CD8-positive, alpha-beta memory T cell (primary cell): ENCODE results near the gene GRK7. TPM values are rescaled to one million over a fixed set of nuclear protein-coding genes. Genes with fewer than 3 reads are reported as not detected.
A peak's percentile ranks its signal among the peaks of the same experiment; 100 is the strongest.
"Not testable (repeated sequence)": the region's sequence is repeated elsewhere in the genome, so short reads cannot be mapped to it uniquely, and the experiment has no call there.

Experiments used
- CTCF ChIA-PET: fragments of 350-600 bp; sonication (Branson Sonifier 250); formaldehyde crosslinking; loops from one replicate; lab custom pipeline; 2021; ENCODE audit warnings: antibody characterized with exemption; lab: Charles Lee
- POLR2A ChIA-PET: fragments of 350-600 bp; sonication (Branson Sonifier 250); formaldehyde crosslinking; loops from one replicate; lab custom pipeline; 2021; ENCODE audit warnings: antibody characterized with exemption; lab: Charles Lee
- DNase-seq, 5 donors: peaks; one replicate each; pipeline versions ENCODE4 v3.0.0 to v3.0.0-alpha.2; 2020 to 2022; ENCODE audit warnings: mixed read lengths in 1 of 5
- H3K27ac ChIP-seq: one replicate; pipeline ENCODE4 v1.7.0; 2013; ENCODE audit warnings: low read depth, mild to moderate bottlenecking, low read length, moderate library complexity
- H3K27me3 ChIP-seq: 2 replicates; pipeline ENCODE4 v1.7.0; 2013; ENCODE audit warnings: low read length, mild to moderate bottlenecking; ENCODE audit not compliant: insufficient read depth, poor library complexity, severe bottlenecking
- H3K36me3 ChIP-seq: 2 replicates; pipeline ENCODE4 v1.7.0; 2013; ENCODE audit warnings: mild to moderate bottlenecking, low read length, moderate library complexity; ENCODE audit not compliant: insufficient read depth
- H3K4me1 ChIP-seq: 2 replicates; pipeline ENCODE4 v1.7.0; 2013; ENCODE audit warnings: mild to moderate bottlenecking, low read length, moderate library complexity; ENCODE audit not compliant: insufficient read depth
- H3K4me3 ChIP-seq: 2 replicates; pipeline ENCODE4 v1.7.0; 2013; ENCODE audit warnings: mild to moderate bottlenecking, low read length
- H3K9me3 ChIP-seq: 2 replicates; pipeline ENCODE4 v1.7.0; 2013; ENCODE audit warnings: mild to moderate bottlenecking, low read length
- H3K27ac Mint-ChIP-seq, 8 donors: one replicate each; pipeline ENCODE4 v1.8.0; 2020 to 2021; ENCODE audit warnings: mixed read lengths in 8 of 8, mild to moderate bottlenecking in 6 of 8, inconsistent platforms in 3 of 8, moderate library complexity in 3 of 8
- H3K27me3 Mint-ChIP-seq, 2 donors: one replicate each; pipeline ENCODE4 v1.8.0; 2020 to 2021; ENCODE audit warnings: mixed read lengths in 2 of 2, mild to moderate bottlenecking in 1 of 2, moderate library complexity in 1 of 2
- H3K36me3 Mint-ChIP-seq, 3 donors: one replicate each; pipeline ENCODE4 v1.8.0; 2020 to 2021; ENCODE audit warnings: mixed read lengths in 3 of 3, inconsistent platforms in 1 of 3, mild to moderate bottlenecking in 1 of 3
- H3K4me1 Mint-ChIP-seq, 3 donors: one replicate each; pipeline ENCODE4 v1.8.0; 2020 to 2021; ENCODE audit warnings: mixed read lengths in 3 of 3, inconsistent platforms in 1 of 3, mild to moderate bottlenecking in 1 of 3
- H3K4me3 Mint-ChIP-seq, 7 donors: one replicate each; pipeline ENCODE4 v1.8.0; 2020 to 2021; ENCODE audit warnings: mixed read lengths in 7 of 7, mild to moderate bottlenecking in 6 of 7, moderate library complexity in 4 of 7, inconsistent platforms in 2 of 7
- H3K9me3 Mint-ChIP-seq, 5 donors: one replicate each; pipeline ENCODE4 v1.8.0; 2020 to 2022; ENCODE audit warnings: mixed read lengths in 5 of 5, mild to moderate bottlenecking in 3 of 5, moderate library complexity in 2 of 5, inconsistent platforms in 1 of 5
- polyA plus RNA-seq: library from polyadenylated mRNA; unstranded; fragments of 300-500 nt; fragmentation: Illumina TruSeq; gene quantifications from one replicate; pipeline ENCODE4 v1.2.3, GENCODE V29; 2021
- total RNA-seq, 2 experiments: library from RNA; stranded (reverse); gene quantifications; one replicate each; pipeline ENCODE4 v1.2.3, GENCODE V29; 2021

GRK7 gene
- total and polyA plus RNA-seq, 3 experiments from 2014 or later = not detected

GRCh38 chr3:141754032-141754431 is 9.2 kb upstream of the GRK7 start:
- no peaks in the 10 kb centered on the region for H3K27me3 Mint-ChIP-seq

GRCh38 chr3:141762552-141762951 is 656 bp upstream of the GRK7 start:
- H3K27ac ChIP-seq, H3K4me3 Mint-ChIP-seq, H3K36me3 Mint-ChIP-seq, H3K27me3 ChIP-seq, H3K4me1 Mint-ChIP-seq, H3K9me3 Mint-ChIP-seq, H3K4me1 ChIP-seq, H3K9me3 ChIP-seq, H3K4me3 ChIP-seq, H3K27me3 Mint-ChIP-seq, H3K27ac Mint-ChIP-seq, DNase-seq, POLR2A ChIA-PET, CTCF ChIA-PET, H3K36me3 ChIP-seq: not testable (repeated sequence)

More at GRCh38 chr3:141754032-141754431, 9.2 kb upstream of the GRK7 start:
- ChIA-PET POLR2A (no interaction called here), CTCF (no interaction called here)
- no peak for DNase-seq
- Mint-ChIP-seq H3K27ac (peak overlapping the region in 2 of 8 donors; percentile 18 to 47), H3K4me1 (peaks cover 0 to 2% (median 0%) of the 10 kb centered on the region in 3 donors), H3K36me3 (peaks cover 0 to 40% (median 0%) of the 10 kb centered on the region in 3 donors), H3K9me3 (no peaks in the 10 kb centered on the region), H3K4me3 (no peak overlapping the region)
- Histone ChIP-seq H3K27me3 (no peaks in the 10 kb centered on the region), H3K4me3 (no peak overlapping the region), H3K4me1 (no peaks in the 10 kb centered on the region), H3K27ac (no peak overlapping the region), H3K9me3 (no peaks in the 10 kb centered on the region), H3K36me3 (no peaks in the 10 kb centered on the region)

- ChIA-PET POLR2A (interaction anchor here (0.8 kb wide), 1 partner anchor 9 kb away, joined by 3 read pairs; no protein-coding TSS in a partner anchor), CTCF (no interaction called here)
- no peak for DNase-seq
- Histone ChIP-seq H3K4me3 (no peak overlapping the region), H3K9me3 (no peaks in the 10 kb centered on the region), H3K4me1 (no peaks in the 10 kb centered on the region), H3K27me3 (no peaks in the 10 kb centered on the region), H3K36me3 (no peaks in the 10 kb centered on the region), H3K27ac (no peak overlapping the region)
- Mint-ChIP-seq H3K27ac (no peak overlapping the region), H3K36me3 (peaks cover 0 to 6% (median 3%) of the 10 kb centered on the region in 3 donors), H3K4me3 (no peak overlapping the region), H3K9me3 (no peaks in the 10 kb centered on the region), H3K27me3 (no peaks in the 10 kb centered on the region), H3K4me1 (no peaks in the 10 kb centered on the region)
These were observed 837 bp downstream of the GRK7 start for GRCh38 chr3:141764045-141764444.

- Mint-ChIP-seq H3K4me3 (no peak overlapping the region), H3K4me1 (no peaks in the 10 kb centered on the region), H3K9me3 (no peaks in the 10 kb centered on the region), H3K27ac (no peak overlapping the region), H3K27me3 (no peaks in the 10 kb centered on the region), H3K36me3 (peaks cover 0 to 7% (median 3%) of the 10 kb centered on the region in 3 donors)
- Histone ChIP-seq H3K36me3 (no peaks in the 10 kb centered on the region), H3K27me3 (no peaks in the 10 kb centered on the region), H3K4me1 (no peaks in the 10 kb centered on the region), H3K9me3 (no peaks in the 10 kb centered on the region), H3K4me3 (no peak overlapping the region), H3K27ac (no peak overlapping the region)
- POLR2A ChIA-PET = no interaction called here
- no peak for DNase-seq
- CTCF ChIA-PET = no interaction called here
These were observed 1.3 kb downstream of the GRK7 start for GRCh38 chr3:141764465-141764864.

- Histone ChIP-seq H3K4me3 (no peak overlapping the region), H3K4me1 (no peaks in the 10 kb centered on the region), H3K36me3 (no peaks in the 10 kb centered on the region), H3K27me3 (no peaks in the 10 kb centered on the region), H3K9me3 (no peaks in the 10 kb centered on the region), H3K27ac (no peak overlapping the region)
- Mint-ChIP-seq H3K36me3 (peaks cover 0 to 7% (median 3%) of the 10 kb centered on the region in 3 donors), H3K27me3 (peaks cover 0 to 1% of the 10 kb centered on the region in 2 donors), H3K9me3 (no peaks in the 10 kb centered on the region), H3K27ac (no peak overlapping the region), H3K4me1 (no peaks in the 10 kb centered on the region), H3K4me3 (no peak overlapping the region)
- no peak for DNase-seq
- ChIA-PET CTCF (no interaction called here), POLR2A (no interaction called here)
These were observed 1.8 kb downstream of the GRK7 start for GRCh38 chr3:141764986-141765385.

- CTCF ChIA-PET = no interaction called here
These were observed 3.9 kb downstream of the GRK7 start for GRCh38 chr3:141767066-141767465.

GRCh38 chr3:141769221-141769894 is 6.2 kb downstream of the GRK7 start:
- H3K27me3 Mint-ChIP-seq = peaks cover 0 to 7% of the 10 kb centered on the region in 2 donors
- H3K9me3 Mint-ChIP-seq = no peaks in the 10 kb centered on the region
- Histone ChIP-seq H3K27ac (no peak overlapping the region), H3K4me1 (no peaks in the 10 kb centered on the region), H3K9me3 (no peaks in the 10 kb centered on the region), H3K27me3 (no peaks in the 10 kb centered on the region), H3K36me3 (no peaks in the 10 kb centered on the region), H3K4me3 (no peak overlapping the region)
- peaks cover 0 to 7% (median 2%) of the 10 kb centered on the region in 3 donors for H3K36me3 Mint-ChIP-seq
- H3K27ac Mint-ChIP-seq = peak overlapping the region in 1 of 8 donors; percentile 9
- no peaks in the 10 kb centered on the region for H3K4me1 Mint-ChIP-seq
- no peak for DNase-seq
- CTCF ChIA-PET = no interaction called here
- H3K4me3 Mint-ChIP-seq = no peak overlapping the region
- POLR2A ChIA-PET = no interaction called here

More at GRCh38 chr3:141767066-141767465, 3.9 kb downstream of the GRK7 start:
- no peak overlapping the region for H3K4me3 ChIP-seq
- no peaks in the 10 kb centered on the region for H3K4me1 Mint-ChIP-seq
- H3K27me3 Mint-ChIP-seq = peaks cover 0 to 2% of the 10 kb centered on the region in 2 donors
- peaks cover 0 to 7% (median 3%) of the 10 kb centered on the region in 3 donors for H3K36me3 Mint-ChIP-seq
- no peaks in the 10 kb centered on the region for H3K9me3 ChIP-seq
- H3K27ac ChIP-seq = no peak overlapping the region
- POLR2A ChIA-PET = no interaction called here
- H3K4me1 ChIP-seq = no peaks in the 10 kb centered on the region
- H3K27me3 ChIP-seq = no peaks in the 10 kb centered on the region
- DNase-seq = no peak
- H3K9me3 Mint-ChIP-seq = no peaks in the 10 kb centered on the region
- H3K27ac Mint-ChIP-seq = no peak overlapping the region
- H3K4me3 Mint-ChIP-seq = no peak overlapping the region
- no peaks in the 10 kb centered on the region for H3K36me3 ChIP-seq

GRCh38 chr3:141773676-141774075 is 10.5 kb downstream of the GRK7 start:
- H3K4me1 Mint-ChIP-seq = no peaks in the 10 kb centered on the region

More at GRCh38 chr3:141773676-141774075, 10.5 kb downstream of the GRK7 start:
- Histone ChIP-seq H3K4me3 (no peak overlapping the region), H3K9me3 (no peaks in the 10 kb centered on the region), H3K36me3 (no peaks in the 10 kb centered on the region), H3K4me1 (no peaks in the 10 kb centered on the region), H3K27ac (no peak overlapping the region), H3K27me3 (no peaks in the 10 kb centered on the region)
- Mint-ChIP-seq H3K27me3 (peaks cover 0 to 7% of the 10 kb centered on the region in 2 donors), H3K27ac (no peak overlapping the region), H3K9me3 (no peaks in the 10 kb centered on the region), H3K4me3 (no peak overlapping the region), H3K36me3 (peaks cover 0 to 4% (median 0%) of the 10 kb centered on the region in 3 donors)
- no peak for DNase-seq
- ChIA-PET CTCF (no interaction called here), POLR2A (no interaction called here)
